ENCODE results near the gene PBRM1. TPM values are rescaled to one million over a fixed set of nuclear protein-coding genes. Genes with fewer than 3 reads are reported as not detected.

The PBRM1 gene
- total RNA-seq, 1 experiment from 2014 or later, result 40.0 TPM

DNA sequence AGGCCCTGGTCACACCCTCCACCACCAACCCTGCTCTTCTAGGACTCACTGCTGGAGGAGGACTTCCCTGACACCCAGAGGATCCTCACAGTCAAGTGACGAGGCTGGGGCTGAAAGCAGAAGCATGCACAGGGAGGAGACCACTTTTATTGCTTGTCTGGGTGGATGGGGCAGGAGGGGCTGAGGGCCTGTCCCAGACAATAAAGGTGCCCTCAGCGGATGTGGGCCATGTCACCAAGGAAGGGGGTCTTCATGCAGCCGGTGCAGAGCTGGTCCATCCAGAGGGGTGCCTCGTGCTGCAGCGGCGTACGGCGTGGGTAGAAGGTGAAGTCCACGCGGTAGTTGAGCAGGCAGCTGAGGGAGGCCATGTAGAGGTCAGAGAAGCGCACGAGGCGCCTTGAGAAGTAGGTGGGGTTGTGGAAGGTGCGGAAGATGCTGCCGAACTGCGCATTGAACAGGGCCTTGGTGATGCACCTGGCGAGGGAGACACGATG lies 161.4 kb downstream of the PBRM1 start:
- ChIA-PET RAD21 (ENCODE audit: low non-redundant PET in 1 of 2, low total read pairs in 2 of 2, uncharacterized antibody in 2 of 2, unreplicated experiment in 2 of 2) (no interaction called here), CTCF (no interaction called here), POLR2A (no interaction called here)
- Histone ChIP-seq H3K36me3 (ENCODE audit: control insufficient read depth in 1 of 2, insufficient read depth in 2 of 2, low read length in 2 of 2) (peaks cover 11 to 17% of the 10 kb centered on the region in 2 experiments), H3K9me2 (ENCODE audit: insufficient read depth) (no peaks in the 10 kb centered on the region), H3K4me3 (replicated peaks in 1 of 2; ENCODE audit: low read depth in 1 of 2, low read length in 2 of 2) (no peak overlapping the region), H2AFZ (ENCODE audit: low read depth, low read length, poor library complexity, severe bottlenecking) (no peak overlapping the region), H3K9ac (ENCODE audit: low read length) (no peak overlapping the region), H3K4me2 (ENCODE audit: low read length) (no peak overlapping the region), H3K27ac (ENCODE audit: low read depth, low read length) (no peak overlapping the region), H3K4me1 (ENCODE audit: control insufficient read depth in 1 of 2, insufficient read depth in 2 of 2, low read length in 2 of 2) (no peaks in the 10 kb centered on the region), H3K27me3 (ENCODE audit: insufficient read depth, low read length) (no peaks in the 10 kb centered on the region), H4K20me1 (ENCODE audit: insufficient read depth) (no peaks in the 10 kb centered on the region), H3K9me3 (ENCODE audit: control insufficient read depth in 1 of 2, insufficient read depth in 1 of 2, low read depth in 1 of 2, low read length in 2 of 2) (no peaks in the 10 kb centered on the region), H3K79me2 (ENCODE audit: insufficient read depth, low read length) (no peaks in the 10 kb centered on the region)
- BruUV-seq (replicated peaks), result no TSS peak
- intact Hi-C loops (cut with micrococcal nuclease), result no loop called here
- DNase-seq (ENCODE audit: low read depth, low spot score) (no peak), ATAC-seq (no peak)
- no peak for TF ChIP-seq ZNF274 (IDR thresholded peaks at IDR 0.05; ENCODE audit: low read depth, low read length)
- TF ChIP-seq CBX3 (IDR thresholded peaks at IDR 0.05; ENCODE audit: low read depth), result no peak
- TF ChIP-seq EZH2phosphoT487 (IDR thresholded peaks at IDR 0.05; ENCODE audit: borderline replicate concordance), result no peak
- TF ChIP-seq FOSL1 (IDR thresholded peaks at IDR 0.05; ENCODE audit: low read depth), result no peak
- no peak for TF ChIP-seq CEBPB (IDR thresholded peaks at IDR 0.05; ENCODE audit: low read depth)
- TF ChIP-seq, protein P1, sequence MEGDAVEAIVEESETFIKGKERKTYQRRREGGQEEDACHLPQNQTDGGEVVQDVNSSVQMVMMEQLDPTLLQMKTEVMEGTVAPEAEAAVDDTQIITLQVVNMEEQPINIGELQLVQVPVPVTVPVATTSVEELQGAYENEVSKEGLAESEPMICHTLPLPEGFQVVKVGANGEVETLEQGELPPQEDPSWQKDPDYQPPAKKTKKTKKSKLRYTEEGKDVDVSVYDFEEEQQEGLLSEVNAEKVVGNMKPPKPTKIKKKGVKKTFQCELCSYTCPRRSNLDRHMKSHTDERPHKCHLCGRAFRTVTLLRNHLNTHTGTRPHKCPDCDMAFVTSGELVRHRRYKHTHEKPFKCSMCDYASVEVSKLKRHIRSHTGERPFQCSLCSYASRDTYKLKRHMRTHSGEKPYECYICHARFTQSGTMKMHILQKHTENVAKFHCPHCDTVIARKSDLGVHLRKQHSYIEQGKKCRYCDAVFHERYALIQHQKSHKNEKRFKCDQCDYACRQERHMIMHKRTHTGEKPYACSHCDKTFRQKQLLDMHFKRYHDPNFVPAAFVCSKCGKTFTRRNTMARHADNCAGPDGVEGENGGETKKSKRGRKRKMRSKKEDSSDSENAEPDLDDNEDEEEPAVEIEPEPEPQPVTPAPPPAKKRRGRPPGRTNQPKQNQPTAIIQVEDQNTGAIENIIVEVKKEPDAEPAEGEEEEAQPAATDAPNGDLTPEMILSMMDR (IDR thresholded peaks at IDR 0.05 in 2 of 3, conservative IDR thresholded peaks at IDR 0.05 in 1 of 3; ENCODE audit: borderline replicate concordance in 1 of 3, insufficient read depth in 1 of 3, low read depth in 2 of 3, low read length in 2 of 3), result no peak
- TF ChIP-seq EZH2 (IDR thresholded peaks at IDR 0.05), result no peak
- TF ChIP-seq SIN3A (IDR thresholded peaks at IDR 0.05; ENCODE audit: low read depth), result no peak
- TF ChIP-seq, protein P2, sequence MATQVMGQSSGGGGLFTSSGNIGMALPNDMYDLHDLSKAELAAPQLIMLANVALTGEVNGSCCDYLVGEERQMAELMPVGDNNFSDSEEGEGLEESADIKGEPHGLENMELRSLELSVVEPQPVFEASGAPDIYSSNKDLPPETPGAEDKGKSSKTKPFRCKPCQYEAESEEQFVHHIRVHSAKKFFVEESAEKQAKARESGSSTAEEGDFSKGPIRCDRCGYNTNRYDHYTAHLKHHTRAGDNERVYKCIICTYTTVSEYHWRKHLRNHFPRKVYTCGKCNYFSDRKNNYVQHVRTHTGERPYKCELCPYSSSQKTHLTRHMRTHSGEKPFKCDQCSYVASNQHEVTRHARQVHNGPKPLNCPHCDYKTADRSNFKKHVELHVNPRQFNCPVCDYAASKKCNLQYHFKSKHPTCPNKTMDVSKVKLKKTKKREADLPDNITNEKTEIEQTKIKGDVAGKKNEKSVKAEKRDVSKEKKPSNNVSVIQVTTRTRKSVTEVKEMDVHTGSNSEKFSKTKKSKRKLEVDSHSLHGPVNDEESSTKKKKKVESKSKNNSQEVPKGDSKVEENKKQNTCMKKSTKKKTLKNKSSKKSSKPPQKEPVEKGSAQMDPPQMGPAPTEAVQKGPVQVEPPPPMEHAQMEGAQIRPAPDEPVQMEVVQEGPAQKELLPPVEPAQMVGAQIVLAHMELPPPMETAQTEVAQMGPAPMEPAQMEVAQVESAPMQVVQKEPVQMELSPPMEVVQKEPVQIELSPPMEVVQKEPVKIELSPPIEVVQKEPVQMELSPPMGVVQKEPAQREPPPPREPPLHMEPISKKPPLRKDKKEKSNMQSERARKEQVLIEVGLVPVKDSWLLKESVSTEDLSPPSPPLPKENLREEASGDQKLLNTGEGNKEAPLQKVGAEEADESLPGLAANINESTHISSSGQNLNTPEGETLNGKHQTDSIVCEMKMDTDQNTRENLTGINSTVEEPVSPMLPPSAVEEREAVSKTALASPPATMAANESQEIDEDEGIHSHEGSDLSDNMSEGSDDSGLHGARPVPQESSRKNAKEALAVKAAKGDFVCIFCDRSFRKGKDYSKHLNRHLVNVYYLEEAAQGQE (IDR thresholded peaks at IDR 0.05; ENCODE audit: low read depth), result no peak
- no peak for TF ChIP-seq POLR2AphosphoS5 (IDR thresholded peaks at IDR 0.05; ENCODE audit: low read depth, low read length)

Data from HCT116 (cell line).